CD4-positive, alpha-beta T cell (primary cell): ENCODE measurements around the gene LYRM9. TPM values are rescaled to one million over a fixed set of nuclear protein-coding genes. Genes with fewer than 3 reads are reported as not detected.

ENCODE experiments used
- ATAC-seq: fragments of 200-7000 bp; cut with Tn5 transposase; one replicate; pipeline ENCODE4 v1.10.0; 2022; ENCODE audit warnings: mild to moderate bottlenecking; ENCODE audit not compliant: poor library complexity
- CTCF ChIA-PET: fragments of 350-600 bp; sonication (Branson Sonifier 250); formaldehyde crosslinking; loops from one replicate; lab custom pipeline; 2021; ENCODE audit warnings: antibody characterized with exemption, inconsistent platforms; lab: Charles Lee
- POLR2A ChIA-PET: fragments of 350-600 bp; sonication (Branson Sonifier 250); formaldehyde crosslinking; loops from one replicate; lab custom pipeline; 2021; ENCODE audit warnings: antibody characterized with exemption, inconsistent platforms; lab: Charles Lee
- DNase-seq, 14 experiments: peaks; one replicate each; pipeline ENCODE4 v3.0.0-alpha.2; 2013 to 2020; ENCODE audit warnings: mixed read lengths in 2 of 14
- H3K27ac ChIP-seq, 2 donors: one replicate each; pipeline versions ENCODE4 v1.5.1 to v1.7.0; 2013; ENCODE audit warnings: low read length in 2 of 2, low read depth in 1 of 2, mild to moderate bottlenecking in 1 of 2
- H3K27me3 ChIP-seq, 2 experiments: 1 replicate in 1 of 2; 2 replicates in 1 of 2; pipeline versions ENCODE4 v1.6.1 to v1.7.0; 2013; ENCODE audit warnings: low read length in 2 of 2, control low read depth in 1 of 2, mild to moderate bottlenecking in 1 of 2, moderate library complexity in 1 of 2; ENCODE audit not compliant: insufficient read depth in 2 of 2, control insufficient read depth in 1 of 2
- H3K36me3 ChIP-seq: one replicate; pipeline ENCODE4 v1.6.1; 2013; ENCODE audit warnings: low read length, control low read depth; ENCODE audit not compliant: insufficient read depth
- H3K4me1 ChIP-seq: one replicate; pipeline ENCODE4 v1.6.1; 2013; ENCODE audit warnings: low read length, control low read depth; ENCODE audit not compliant: insufficient read depth
- H3K4me3 ChIP-seq: one replicate; pipeline ENCODE4 v1.5.1; 2013; ENCODE audit warnings: mild to moderate bottlenecking, low read length, moderate library complexity
- H3K9me3 ChIP-seq, 2 experiments: 1 replicate in 1 of 2; 2 replicates in 1 of 2; pipeline versions ENCODE4 v1.6.1 to v1.7.0; 2013; ENCODE audit warnings: low read length in 2 of 2, mild to moderate bottlenecking in 2 of 2, control low read depth in 1 of 2, moderate library complexity in 1 of 2; ENCODE audit not compliant: control insufficient read depth in 1 of 2, insufficient read depth in 1 of 2
- H3K27ac Mint-ChIP-seq: one replicate; pipeline ENCODE4 v1.8.0; 2020; ENCODE audit warnings: mixed read lengths
- H3K27me3 Mint-ChIP-seq: one replicate; pipeline ENCODE4 v1.8.0; 2021; ENCODE audit warnings: mixed read lengths
- H3K36me3 Mint-ChIP-seq: one replicate; pipeline ENCODE4 v1.8.0; 2021; ENCODE audit warnings: low read depth, mixed read lengths
- H3K4me1 Mint-ChIP-seq: one replicate; pipeline ENCODE4 v1.8.0; 2021; ENCODE audit warnings: low read depth, mixed read lengths
- H3K4me3 Mint-ChIP-seq: one replicate; pipeline ENCODE4 v1.8.0; 2020; ENCODE audit warnings: mild to moderate bottlenecking, mixed read lengths
- H3K9me3 Mint-ChIP-seq: one replicate; pipeline ENCODE4 v1.8.0; 2020; ENCODE audit warnings: mixed read lengths
- intact Hi-C, 2 experiments: fragments of 100-400 bp; cut with DNase I in 1 of 2; cut with micrococcal nuclease in 1 of 2; formaldehyde crosslinking; loops; one replicate each; pipeline versions ENCODE4 v1.15.1 to v1.9.0; 2023 to 2025; cut with DNase I, micrococcal nuclease
- total RNA-seq, 174 experiments: library from RNA in 2 of 174; stranded (reverse) in 2 of 174; gene quantifications; one replicate each; pipeline ENCODE4 v1.2.3 and lab custom pipeline; 2021 to 2026
- TF ChIP-seq, protein P1 (sequence below): fragments of 200-600 bp; IDR thresholded peaks from one replicate; pipeline ENCODE4 v1.8.0; 2022; ENCODE audit warnings: antibody characterized with exemption, mild to moderate bottlenecking

LYRM9 gene
- total RNA-seq, 2 experiments from 2014 or later: 13.0 to 15.7 TPM

DNA sequence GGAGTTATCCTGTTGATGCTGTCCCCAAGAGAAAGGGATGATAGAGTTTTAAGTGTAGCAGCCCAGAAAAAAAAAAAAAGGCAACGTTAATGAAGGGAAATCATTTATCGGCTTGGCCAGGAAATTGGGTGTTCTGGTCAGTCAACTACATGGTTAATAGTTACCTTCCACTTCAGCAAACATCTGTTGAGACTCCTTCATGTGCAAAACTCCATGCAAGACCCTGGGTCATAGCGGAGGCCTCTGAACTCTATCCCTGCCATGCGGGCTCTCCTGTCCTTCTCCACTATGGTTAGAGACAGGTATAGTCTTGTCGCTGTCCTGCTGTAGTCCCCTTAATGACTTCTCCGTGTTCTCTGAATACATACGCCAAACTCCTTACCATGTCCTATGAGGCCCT is 3.5 kb upstream of the LYRM9 start:
- Mint-ChIP-seq H3K36me3 (no peaks in the 10 kb centered on the region), H3K9me3 (no peaks in the 10 kb centered on the region), H3K4me1 (peaks cover 16% of the 10 kb centered on the region), H3K27ac (no peak overlapping the region), H3K27me3 (peaks cover 41% of the 10 kb centered on the region), H3K4me3 (no peak overlapping the region)
- POLR2A ChIA-PET: no interaction called here
- Histone ChIP-seq H3K9me3 (no peaks in the 10 kb centered on the region), H3K36me3 (no peaks in the 10 kb centered on the region), H3K27me3 (peaks cover 0 to 13% of the 10 kb centered on the region in 2 experiments), H3K4me3 (no peak overlapping the region), H3K4me1 (peaks cover 16% of the 10 kb centered on the region), H3K27ac (no peak overlapping the region)
- ATAC-seq: no peak
- DNase-seq: no peak
- intact Hi-C loops: loop anchor here in 1 of 2 experiments (2.0 to 10.0 kb wide), 2 partner anchors 142 to 442 kb away; partner anchors contain the start of gene KSR1
- TF ChIP-seq, protein P1, sequence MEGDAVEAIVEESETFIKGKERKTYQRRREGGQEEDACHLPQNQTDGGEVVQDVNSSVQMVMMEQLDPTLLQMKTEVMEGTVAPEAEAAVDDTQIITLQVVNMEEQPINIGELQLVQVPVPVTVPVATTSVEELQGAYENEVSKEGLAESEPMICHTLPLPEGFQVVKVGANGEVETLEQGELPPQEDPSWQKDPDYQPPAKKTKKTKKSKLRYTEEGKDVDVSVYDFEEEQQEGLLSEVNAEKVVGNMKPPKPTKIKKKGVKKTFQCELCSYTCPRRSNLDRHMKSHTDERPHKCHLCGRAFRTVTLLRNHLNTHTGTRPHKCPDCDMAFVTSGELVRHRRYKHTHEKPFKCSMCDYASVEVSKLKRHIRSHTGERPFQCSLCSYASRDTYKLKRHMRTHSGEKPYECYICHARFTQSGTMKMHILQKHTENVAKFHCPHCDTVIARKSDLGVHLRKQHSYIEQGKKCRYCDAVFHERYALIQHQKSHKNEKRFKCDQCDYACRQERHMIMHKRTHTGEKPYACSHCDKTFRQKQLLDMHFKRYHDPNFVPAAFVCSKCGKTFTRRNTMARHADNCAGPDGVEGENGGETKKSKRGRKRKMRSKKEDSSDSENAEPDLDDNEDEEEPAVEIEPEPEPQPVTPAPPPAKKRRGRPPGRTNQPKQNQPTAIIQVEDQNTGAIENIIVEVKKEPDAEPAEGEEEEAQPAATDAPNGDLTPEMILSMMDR: no peak
- CTCF ChIA-PET: no interaction called here

DNA sequence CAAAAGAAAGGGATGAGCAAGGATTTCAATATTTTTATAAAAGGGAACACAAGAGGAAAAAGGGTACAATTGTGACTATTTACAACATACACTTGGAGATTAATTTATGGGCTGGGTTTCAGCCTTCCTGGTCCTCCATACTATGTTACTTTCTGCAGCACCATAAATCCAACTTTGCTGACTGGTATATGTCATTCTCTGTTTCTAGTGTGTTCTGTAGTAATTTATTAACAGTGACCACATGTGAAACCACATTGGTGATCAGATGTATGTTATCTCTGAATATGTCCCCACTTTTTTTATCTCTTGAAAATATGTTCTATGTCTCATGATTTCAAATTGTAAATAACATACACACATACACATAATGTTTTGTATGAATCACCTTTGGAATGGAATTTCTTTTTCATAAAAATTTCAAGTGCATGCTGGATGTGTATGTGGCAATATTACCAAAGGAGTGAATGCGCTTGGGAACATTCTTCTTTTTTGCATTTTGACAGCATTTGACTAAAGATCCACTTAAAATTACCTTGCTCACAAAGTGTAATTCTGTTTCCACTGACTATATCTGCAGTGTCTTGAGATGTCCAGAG is 2.9 kb upstream of the LYRM9 start:
- DNase-seq (no peak), ATAC-seq (no peak)
- TF ChIP-seq, protein P1: no peak
- peaks cover 23% of the 10 kb centered on the region for H3K4me1 Mint-ChIP-seq
- no peaks in the 10 kb centered on the region for H3K36me3 ChIP-seq
- no peak overlapping the region for H3K4me3 Mint-ChIP-seq
- POLR2A ChIA-PET: no interaction called here
- H3K9me3 ChIP-seq: no peaks in the 10 kb centered on the region
- no peak overlapping the region for H3K27ac ChIP-seq
- intact Hi-C loops: loop anchor here in 1 of 2 experiments (2.0 to 10.0 kb wide), 2 partner anchors 143 to 441 kb away; partner anchors contain the start of gene KSR1
- H3K4me3 ChIP-seq: no peak overlapping the region
- no peaks in the 10 kb centered on the region for H3K9me3 Mint-ChIP-seq
- H3K36me3 Mint-ChIP-seq: no peaks in the 10 kb centered on the region
- H3K27ac Mint-ChIP-seq: no peak overlapping the region
- H3K4me1 ChIP-seq: peaks cover 16% of the 10 kb centered on the region
- CTCF ChIA-PET: no interaction called here
- peaks cover 41% of the 10 kb centered on the region for H3K27me3 Mint-ChIP-seq
- peaks cover 0 to 13% of the 10 kb centered on the region in 2 experiments for H3K27me3 ChIP-seq

DNA sequence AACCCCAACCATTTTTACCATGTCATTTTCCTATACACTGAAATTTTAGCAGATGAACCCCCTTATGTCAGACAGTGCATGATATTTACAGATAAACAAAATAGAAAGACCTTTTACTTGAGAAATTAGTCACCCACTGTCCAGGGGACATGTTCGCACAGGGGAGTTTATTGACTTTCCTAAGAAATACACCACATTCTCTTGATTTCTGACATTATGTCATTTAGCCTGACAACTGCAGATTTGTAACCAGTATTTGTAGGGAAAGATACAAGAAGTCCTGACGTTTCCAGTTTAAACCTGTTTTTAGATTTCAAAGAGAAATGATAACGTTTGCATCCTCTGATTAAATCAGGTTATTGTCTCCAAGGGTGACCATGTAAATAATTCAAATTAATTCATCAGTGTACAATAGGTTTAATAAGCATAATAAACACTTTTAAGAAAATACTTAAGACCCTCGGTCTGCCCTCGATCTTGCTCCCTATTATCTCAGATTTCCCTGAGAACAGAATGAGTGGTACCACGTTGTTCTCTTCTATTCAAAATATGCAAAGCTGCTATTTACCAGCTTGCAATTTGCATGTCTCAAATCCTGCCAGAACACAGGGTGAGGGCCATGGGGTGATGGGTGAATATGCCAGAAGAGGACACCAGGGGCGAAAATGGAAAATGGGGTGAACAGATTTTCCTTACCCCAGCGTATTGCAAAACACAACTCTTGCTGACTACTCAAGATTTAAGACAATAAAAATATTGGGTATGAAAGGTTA is 2.1 kb upstream of the LYRM9 start:
- Mint-ChIP-seq H3K9me3 (no peaks in the 10 kb centered on the region), H3K4me3 (no peak overlapping the region), H3K27ac (no peak overlapping the region), H3K36me3 (no peaks in the 10 kb centered on the region), H3K4me1 (peaks cover 27% of the 10 kb centered on the region), H3K27me3 (peaks cover 41% of the 10 kb centered on the region)
- TF ChIP-seq, protein P1: no peak
- peaks cover 0 to 13% of the 10 kb centered on the region in 2 experiments for H3K27me3 ChIP-seq
- no peaks in the 10 kb centered on the region for H3K9me3 ChIP-seq
- peaks cover 16% of the 10 kb centered on the region for H3K4me1 ChIP-seq
- no peak for DNase-seq
- ChIA-PET POLR2A (interaction anchor here (1.8 to 4.2 kb wide), 2 partner anchors 11 to 89 kb away, joined by 4 to 128 read pairs; no protein-coding TSS in a partner anchor), CTCF (interaction anchor here (1.7 to 3.0 kb wide), 4 partner anchors 15 to 135 kb away, joined by 5 to 63 read pairs (median 14); no protein-coding TSS in a partner anchor)
- H3K4me3 ChIP-seq: no peak overlapping the region
- intact Hi-C loops: loop anchor here in 1 of 2 experiments (10.0 kb wide), 1 partner anchor 441 kb away; the partner anchor contains the start of gene KSR1
- no peaks in the 10 kb centered on the region for H3K36me3 ChIP-seq
- ATAC-seq: no peak
- no peak overlapping the region for H3K27ac ChIP-seq
